Pons (tissue), 1 donor: ENCODE measurements around the gene ANKRD53.
"Not testable (repeated sequence)": the region's sequence is repeated elsewhere in the genome, so short reads cannot be mapped to it uniquely, and the experiment has no call there.

Experiments used
- DNase-seq: peaks from one replicate; pipeline ENCODE4 v3.0.0-alpha.2; 2016; ENCODE audit warnings: low spot score

Gene ANKRD53

DNA sequence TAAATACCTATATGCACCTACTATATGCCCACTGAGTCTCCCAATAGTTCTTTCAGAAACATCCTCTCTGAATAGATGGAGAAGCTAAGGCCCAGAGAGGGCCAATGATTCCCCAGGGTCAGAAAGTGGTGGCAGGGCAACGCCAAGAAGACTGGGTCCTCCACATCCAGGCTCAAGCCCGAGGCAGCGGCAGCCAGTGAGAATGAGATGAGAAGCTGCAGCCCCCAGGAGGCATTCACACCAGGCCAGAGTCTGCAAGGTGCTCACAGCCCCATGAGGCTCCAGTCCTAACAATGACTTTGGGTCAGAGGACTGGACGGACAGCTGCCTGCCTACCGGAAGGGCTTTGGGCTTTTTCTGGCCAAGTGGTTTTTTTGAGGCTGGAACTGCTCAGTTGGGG lies 12.7 kb downstream of the ANKRD53 start:
- DNase-seq: no peak

DNA sequence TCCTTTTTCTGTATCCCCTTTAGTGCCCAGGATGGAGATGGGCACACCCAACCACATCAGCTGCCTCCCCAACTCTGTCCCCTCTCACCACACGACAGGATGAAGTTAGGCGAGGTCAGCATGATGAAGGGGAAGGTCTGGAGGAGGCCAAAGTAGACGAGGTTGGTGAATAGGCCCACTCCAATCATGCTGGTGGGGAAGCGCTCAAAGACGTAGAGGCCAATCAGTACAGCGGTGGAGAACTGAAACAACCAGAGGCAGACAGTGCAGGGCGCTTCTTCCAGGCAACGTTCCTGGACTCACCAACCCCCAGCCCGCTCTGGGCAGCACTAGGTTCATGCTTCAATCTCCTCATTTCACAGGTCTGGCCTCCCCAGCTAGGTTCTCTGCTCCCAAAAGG lies 13.3 kb downstream of the ANKRD53 start:
- no peak for DNase-seq

DNA sequence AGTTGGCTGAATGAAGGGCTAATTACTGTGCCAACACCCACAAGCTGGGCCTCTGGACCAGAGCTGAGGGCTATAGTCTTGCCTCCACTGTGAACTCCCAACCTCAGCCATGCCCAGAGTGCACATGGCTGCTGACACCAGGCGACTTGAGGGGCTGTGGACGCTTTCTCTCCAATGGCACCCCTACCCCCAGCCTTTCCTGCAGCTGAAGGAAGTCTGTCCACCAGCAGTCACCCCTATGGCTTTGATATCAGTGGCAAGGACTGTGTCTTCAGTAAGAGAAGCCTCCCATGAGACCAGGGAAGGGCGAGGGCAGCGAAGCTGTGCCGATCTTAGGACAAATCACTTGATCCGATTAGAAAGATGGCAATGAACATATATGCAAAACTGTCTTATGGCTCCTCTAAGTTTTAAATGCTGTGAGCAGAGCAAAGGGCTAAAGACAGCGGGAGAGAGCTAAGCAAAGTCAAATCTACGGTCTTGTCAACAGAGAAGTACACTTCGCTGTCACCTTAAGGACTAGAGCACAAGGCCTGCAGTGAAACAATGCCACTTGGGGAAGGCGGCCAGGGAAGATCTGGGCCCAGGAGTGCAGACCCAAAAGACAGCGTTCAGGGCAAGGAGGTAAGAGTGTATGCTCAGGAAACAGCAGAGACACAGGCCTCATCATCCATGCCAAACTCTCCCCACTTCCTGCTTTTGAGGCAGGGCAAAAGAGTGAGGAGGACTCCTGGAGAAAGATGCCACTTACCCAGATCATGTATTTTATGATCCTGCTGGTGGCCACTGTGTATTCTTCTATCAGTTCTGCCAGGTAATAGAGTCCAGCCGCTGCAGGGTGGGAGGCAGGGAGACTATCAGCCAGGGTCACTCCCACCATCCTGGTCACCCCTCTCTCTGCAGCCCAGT lies 14.8 kb downstream of the ANKRD53 start:
- no peak for DNase-seq

DNA sequence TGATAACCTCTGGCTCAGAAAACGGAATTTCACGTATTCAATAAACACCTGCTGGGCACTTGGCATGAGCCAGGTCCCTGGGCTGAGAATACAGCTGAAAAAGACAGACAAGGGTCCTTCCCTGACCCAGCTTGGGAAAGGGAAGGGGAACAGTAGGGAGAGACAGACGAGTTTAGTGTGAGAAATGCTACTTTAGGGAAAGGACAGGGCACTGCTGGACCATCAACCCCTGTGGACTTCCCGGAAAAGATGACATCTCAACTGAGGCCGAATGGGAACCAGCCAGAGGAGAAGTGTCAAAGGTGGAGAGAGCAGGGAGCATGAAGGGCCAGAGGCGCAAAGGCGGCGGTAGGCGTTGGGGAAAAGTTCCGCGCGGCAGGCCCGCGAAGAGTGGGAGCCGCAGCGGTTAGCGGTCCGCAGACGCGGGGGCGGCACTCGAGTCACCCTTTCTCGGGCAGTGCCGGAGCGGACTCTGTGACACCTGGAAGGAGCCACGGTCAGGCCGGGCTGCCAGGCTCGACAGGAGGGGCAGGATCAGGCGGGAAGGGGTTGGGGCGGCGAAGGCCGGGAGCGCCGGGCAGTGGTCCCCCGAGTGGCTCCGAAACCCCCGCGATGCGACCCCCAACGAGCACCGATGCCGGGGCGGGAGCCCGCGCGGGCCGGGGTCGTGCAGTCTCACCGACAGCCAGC lies 15.7 kb downstream of the ANKRD53 start:
- no peak for DNase-seq

DNA sequence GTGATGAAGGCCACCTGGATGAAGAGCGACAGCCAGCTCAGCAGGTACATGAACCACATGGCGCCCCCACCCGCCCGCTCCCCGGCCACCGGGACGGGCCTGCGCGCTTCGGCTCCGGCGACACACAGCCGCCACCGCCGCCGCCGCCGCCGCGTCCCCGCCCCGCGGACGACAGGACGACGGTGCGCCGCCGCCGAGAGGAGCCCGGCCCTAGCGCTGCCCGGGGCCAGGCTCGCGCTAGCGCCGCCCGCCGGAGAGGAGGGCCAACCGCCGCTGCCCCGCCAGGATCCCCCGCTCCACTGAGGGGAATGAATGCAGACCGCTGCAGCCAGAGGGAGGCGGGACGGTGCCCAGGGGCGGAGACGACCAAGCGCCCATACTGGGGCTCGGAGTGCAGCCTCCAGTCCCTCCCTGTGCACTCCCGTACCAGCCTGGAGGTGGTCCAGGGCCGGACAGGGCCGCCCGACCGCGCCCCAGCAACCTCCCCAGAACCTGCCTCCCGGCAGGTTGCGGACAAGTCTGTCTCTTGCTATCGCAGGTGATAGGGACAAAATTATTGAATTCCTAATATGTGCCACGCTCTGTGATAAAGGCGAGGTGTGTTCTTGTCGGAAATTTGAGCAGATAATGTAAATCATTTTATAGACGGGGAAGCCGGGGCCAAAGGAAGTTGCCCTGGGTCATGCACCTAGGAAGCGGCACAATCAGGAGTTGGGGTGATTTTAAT lies 16.4 kb downstream of the ANKRD53 start, which contains the start of gene TEX261:
Gene TEX261 (minus strand): TSS at position 175 of the 727 bp plus-strand sequence. CDS start 116 bp downstream, at position 59.
- peak; percentile 64 for DNase-seq

DNA sequence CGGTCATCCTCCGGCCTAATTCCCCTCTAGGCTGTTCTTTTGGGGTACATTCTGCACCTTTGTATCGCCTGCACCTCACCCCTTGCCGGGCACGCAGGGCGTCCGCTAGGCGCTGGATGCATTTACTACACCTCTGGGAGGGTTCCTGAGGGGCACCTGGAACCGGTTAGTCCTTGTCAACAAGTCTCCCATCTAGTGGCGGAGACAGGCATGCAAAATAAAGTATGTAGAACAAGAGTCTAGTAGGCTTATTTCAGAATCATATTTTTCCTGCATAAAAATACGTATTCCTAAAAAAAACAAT lies 16.9 kb downstream of the ANKRD53 start:
- DNase-seq: peak; percentile 53

DNA sequence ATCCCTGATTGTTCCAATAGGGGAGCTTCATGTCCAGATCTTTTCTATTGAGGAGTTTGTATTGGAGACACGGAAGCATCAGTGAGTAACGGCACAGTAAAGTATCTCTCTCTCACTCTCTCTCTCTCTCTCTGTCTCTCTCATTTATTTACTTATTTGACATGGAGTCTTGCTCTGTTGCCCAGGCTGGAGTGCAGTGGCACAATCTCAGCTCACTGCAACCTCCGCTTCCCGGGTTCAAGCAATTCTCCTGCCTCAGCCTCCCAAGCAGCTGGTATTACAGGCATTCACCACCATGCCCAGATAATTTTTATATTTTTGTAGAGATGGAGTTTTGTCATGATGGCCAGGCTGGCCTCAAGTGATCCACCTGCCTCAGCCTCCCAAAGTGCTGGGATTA lies 20.5 kb downstream of the ANKRD53 start:
- DNase-seq: not testable (repeated sequence)

DNA sequence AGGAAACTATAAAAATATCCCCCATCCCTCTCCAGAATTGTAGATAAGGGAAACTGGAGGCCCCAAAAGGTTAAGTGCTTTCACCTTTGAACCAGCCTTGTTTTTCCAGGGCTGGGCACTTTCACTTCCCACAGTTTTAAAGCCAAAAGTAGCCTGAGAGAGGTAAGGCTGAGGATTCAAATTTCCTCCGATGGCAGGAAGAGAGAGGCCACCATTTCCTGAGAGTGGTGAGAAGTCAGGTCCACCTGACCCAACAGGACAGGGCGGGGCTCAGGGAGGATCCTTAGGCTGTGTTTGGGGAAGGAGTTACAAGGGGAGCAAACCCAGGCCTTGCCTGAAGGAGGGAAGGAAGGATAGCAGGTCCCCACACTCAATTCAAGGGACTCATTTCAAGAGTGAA lies 20.9 kb downstream of the ANKRD53 start:
- no peak for DNase-seq

DNA sequence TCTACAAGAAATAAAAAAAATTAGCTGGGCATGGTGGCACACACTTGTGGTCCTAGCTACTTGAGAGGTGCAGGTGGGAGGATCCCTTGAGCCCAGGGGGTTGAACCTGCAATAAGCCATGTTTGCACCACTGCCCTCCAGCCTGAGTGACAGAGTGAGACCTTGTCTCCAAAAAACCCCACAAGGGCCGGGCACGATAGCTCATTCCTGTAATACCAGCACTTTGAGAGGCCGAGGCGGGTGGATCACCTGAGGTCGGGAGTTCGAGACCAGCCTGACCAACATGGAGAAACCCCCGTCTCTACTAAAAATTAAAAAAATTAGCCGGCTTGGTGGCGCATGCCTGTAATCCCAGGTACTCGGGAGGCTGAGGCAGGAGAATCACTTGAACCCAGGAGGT lies 21.5 kb downstream of the ANKRD53 start:
- not testable (repeated sequence) for DNase-seq

DNA sequence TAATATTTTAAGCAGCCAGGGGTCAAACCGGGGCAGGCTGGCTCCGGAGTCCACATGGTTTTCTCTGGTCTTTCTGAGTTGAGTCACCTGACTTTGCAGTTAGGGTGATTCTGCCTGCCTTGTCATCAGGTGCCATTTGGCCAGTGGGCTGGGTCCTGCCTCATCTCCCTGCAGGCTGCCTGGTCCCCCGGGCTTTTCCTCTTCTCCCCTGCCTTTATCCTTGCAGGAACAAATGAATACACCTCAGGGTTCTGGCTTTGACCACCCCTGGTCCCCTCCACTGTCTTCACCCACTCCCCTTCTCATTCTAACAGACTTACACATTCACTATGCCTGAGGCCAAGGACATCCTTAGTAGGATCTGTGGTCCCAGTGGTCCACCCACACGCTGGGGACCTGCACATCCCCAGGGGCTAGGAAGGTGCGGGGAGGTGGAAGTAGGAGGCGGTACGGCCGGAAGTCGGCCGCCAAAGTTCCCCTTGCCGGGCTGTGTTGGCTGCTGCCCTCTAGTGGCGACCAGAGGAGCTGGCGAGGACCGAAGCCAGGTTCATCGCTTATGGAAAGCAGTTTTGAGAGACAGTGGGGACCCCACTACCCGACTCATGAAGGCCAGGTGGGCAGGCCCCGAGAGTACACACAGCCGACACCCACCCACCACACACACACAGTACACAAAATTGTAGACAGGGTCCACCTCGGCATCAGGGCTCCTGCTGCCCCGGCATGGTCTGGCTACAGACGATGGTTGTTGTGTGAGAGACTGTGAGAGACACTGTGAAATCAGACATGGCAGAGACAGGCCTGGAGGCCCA lies 22.6 kb downstream of the ANKRD53 start:
- DNase-seq: peak; percentile 49

DNA sequence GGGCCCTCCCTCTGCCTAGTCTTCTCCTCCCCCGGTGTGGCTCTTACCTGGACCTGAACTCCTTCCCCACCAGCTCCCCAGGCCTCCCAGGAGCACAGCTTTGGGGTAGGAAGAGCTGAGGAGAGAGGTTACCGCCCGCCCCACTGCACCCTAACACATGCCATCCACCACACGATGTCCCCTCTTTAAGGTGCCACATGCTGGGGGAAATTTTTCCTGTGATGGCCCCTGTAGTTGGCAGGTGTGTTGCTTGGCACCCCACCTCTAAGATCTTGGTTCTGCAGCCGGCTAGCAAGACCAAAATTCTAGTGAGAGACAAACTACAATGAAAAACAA lies 23.1 kb downstream of the ANKRD53 start:
- no peak for DNase-seq

DNA sequence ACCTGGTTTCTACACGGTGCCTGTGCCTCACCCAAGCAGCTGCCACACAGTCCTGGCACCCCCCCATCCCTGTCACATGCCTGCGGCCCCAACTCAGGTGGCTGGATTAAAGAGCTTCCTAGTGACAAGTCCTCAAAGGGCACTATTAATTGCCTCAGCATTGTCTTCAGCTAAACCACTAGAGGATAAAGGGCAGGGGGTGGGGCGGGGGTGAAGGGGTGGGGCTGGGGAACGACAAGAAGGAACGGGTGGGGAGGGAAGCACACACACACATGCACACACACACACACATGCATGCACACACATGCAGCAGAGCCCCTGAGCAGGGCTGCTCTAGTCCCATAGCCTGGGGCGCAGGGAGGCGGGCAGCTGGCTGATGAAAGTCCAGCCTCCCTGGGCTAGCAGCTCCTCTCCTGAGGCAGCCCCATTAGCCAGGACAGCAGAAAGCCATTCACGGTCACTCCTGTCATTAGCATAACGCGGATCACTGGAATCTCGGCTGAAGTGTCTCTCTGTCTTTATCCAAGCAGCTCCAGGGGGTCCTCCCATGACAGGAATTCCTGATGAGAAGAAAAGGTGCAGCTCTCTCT lies 23.6 kb downstream of the ANKRD53 start:
- DNase-seq: no peak

DNA sequence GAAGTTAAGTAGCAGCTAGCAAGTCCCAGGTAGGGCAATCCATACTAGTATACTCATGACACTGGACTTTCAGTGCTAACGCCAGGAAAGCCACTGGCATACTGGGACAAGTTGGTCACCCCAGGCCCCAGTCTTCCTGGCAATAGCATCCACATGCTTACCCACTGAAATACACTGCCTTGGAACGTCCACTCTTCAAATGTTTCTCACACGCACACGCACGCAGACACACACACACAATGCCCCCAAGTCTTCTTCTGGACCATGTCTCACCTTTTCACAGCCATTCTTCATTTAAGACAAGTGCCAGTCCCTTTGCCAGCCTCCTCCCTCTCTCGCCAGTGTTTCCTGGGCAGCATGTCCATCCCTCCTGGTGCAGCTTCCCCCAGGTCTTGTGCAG lies 25.0 kb downstream of the ANKRD53 start:
- DNase-seq: no peak

DNA sequence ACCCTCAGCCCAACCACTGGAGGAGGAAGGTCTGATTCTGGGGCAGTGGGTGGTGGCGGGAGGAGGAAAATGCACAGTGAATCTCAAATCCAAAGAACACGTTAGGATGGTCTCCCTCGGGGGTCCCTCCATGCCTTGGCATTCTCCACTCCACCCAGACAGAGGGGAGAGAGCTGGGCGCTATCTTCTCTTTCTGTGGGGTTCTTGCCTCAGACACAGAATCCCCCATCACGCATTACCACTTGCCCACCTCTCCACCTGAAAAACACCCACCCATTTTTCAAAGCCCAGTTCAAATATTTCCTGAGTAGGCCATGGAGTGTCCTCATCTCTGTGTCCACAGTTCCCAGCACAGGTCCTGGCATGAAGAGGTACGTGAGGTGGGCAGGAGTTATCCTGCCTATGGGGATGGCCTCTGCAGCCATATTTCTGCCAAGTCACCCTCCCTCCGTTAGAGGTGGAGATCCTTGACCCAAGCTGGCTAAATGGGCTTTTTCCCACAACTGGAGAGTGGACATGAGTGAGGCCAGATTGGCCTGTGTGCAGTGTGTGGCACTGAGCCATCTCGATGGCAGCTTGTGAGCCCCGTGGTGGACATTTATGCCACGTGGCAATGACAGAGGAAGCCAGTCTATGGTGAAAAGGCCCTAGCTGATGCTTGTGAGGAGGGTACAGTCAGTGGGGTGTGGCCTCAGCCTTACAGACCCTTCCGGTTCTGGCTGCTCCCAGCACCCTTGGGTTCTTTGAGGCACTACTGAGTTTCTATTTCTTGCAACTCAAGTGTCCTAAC lies 25.7 kb downstream of the ANKRD53 start:
- DNase-seq: no peak

DNA sequence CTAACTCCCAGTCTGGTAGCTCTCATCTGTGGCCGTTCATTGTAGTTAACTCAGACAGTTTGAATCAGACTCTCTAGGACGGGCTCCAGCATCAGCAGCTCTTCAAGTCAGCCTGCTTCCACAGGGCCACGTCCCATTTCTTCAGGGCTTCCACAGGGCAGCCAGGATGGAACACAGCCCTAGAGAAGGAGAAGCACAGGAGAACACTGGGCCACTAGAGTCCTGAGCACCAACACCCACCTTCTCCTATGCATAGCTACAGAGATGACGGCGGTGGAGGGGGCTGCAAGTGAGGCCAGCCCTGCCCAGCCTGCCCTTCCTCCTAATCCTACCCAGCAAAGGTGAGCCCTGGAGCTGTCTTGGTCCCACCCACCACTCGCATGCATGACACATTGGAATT lies 26.4 kb downstream of the ANKRD53 start:
- no peak for DNase-seq

DNA sequence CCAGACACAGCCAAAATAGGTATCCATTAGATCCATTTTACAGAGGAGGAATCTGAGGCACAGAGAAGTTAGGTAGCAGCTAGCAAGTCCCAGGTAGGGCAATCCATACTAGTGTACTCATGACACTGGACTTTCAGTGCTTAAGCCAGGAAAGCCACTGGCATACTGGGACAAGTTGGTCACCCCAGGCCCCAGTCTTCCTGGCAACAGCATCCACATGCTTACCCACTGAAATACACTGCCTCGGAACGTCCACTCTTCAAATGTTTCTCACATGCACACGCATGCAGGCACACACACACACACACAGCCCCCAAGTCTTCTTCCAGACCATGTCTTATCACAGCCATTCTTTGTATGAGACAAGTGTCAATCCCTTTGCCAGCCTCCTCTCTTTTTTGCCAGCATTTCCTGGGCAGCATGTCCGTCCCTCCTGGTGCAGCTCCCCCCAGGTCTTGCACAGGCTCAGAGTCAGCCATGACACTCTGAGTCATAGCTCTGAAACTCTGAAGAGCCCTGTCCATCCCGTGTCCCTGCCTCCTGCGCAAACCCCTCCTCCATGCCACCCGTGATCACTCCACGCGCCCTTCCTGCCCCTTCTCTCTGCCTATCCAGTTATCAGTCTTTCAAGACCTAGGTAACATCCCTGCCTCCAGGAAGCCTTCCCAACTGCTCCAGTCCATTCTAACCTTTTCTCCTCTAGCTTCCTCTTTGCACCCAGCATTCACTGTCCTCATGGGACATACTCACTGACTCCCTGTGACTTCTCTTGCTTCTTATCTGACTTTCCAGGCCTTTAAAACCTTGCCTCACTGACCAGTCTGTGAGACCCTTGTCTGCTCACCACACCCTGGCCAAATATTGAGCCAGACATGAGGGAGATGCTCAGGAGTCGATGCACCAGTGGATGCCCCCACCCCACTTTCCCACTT lies 27.1 kb downstream of the ANKRD53 start:
- no peak for DNase-seq

DNA sequence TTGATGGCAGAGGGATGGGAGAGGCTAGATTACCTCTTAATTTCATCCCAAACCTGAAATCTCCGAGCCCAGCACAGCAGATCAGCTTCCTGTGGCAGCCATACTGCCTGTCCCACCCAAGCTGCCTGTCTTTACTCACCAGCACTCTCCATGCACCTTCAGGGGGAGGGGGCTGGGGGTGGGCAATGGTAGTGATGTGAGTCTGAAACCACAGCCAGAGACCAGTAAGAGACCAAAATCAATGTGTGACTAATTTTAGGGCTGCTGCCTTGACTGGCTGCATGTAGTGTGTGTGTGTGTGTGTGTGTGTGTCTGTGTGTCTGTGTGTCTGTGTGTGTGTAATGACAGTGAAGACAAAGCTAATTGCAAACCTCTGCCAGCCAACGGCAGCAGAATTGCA lies 27.9 kb downstream of the ANKRD53 start:
- DNase-seq: no peak

DNA sequence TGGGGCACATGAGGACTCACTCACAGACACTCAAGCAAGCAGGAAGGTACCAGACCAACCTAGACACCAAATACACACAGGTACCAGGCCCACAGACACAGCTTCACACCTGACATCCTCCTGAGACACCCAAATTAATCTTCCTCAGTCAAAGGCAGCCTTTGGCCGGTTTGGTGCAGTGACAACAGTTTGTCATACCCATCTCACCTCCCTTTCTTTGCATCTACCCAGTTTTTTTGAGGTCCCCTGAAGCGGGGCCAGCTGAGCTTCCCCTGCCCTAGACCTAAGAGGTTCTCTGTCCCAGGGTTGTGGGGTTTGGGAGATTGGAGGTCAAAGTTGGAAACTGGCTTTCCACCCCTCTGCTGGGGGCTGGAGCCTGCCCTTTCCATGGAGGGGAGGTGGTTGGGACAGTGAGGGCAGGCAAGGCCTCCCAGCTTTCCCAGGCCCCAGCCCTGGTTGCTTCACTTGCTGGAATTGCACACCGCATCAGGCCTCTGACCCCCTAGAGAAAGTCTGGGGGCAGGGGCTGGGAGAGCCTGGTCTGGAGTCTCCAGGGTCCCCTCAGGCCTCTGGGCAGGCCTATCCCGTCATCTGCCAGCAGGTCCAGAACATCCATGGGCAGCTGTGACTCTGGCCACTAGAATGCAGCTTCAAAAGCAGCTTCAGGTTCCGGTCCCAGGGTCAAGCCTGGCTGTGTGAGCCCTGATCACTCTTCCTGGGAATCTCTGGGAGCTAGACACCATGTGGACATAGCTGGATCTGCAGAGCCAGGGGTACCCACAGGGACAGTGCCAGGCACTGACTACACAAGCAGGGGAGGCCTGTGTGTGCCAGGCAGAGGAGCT lies 28.7 kb downstream of the ANKRD53 start:
- no peak for DNase-seq

DNA sequence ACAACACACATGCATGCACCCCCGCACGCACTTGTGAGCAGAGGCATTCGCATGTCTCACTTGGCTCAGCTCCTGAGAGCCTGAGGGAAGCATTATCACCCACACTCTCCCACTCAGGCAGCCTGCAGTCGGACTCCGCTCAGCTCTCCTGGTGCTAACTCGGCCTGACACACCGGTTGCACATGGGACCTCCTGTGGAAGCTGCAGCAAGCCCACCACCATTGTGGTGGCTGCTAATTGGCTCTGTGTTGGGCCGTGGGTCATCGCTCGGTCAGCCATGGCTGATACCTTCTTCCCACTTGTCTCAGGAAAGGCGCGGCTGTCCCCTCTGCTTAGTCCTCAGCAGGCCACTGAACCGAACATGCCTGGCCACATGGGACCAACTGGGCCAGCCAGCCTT lies 29.9 kb downstream of the ANKRD53 start:
- no peak for DNase-seq
